Glomerular endothelial cell (primary cell): ENCODE measurements around the gene UNC13B. TPM values are rescaled to one million over a fixed set of nuclear protein-coding genes. Genes with fewer than 3 reads are reported as not detected.

Experiments
- DNase-seq: peaks from one replicate; pipeline ENCODE4 v3.0.0-alpha.2; 2011; ENCODE audit warnings: low read depth, low spot score; ENCODE audit errors: extremely low read depth
- total RNA-seq: library from RNA; depleted of rRNA; stranded (reverse); fragments of >200 nt; gene quantifications from 2 replicates; pipeline ENCODE4 v1.2.3, GENCODE V29; 2015

Gene UNC13B
- total RNA-seq, 1 donor from 2014 or later: 38.9 TPM

GRCh38 chr9:35415402-35416097 lies 253.7 kb downstream of the UNC13B start:
- DNase-seq: no peak

- DNase-seq: no peak
Measured at GRCh38 chr9:35416098-35416427, 254.3 kb downstream of the UNC13B start.

GRCh38 chr9:35422346-35422745 lies 260.5 kb downstream of the UNC13B start:
- DNase-seq: no peak

- DNase-seq: no peak
Measured at GRCh38 chr9:35422753-35423152, 260.9 kb downstream of the UNC13B start.

- no peak for DNase-seq
Measured at GRCh38 chr9:35423499-35423898, 261.7 kb downstream of the UNC13B start.

- no peak for DNase-seq
Measured at GRCh38 chr9:35424356-35425352, 262.8 kb downstream of the UNC13B start.

GRCh38 chr9:35426627-35427026 lies 264.8 kb downstream of the UNC13B start:
- DNase-seq: no peak

- DNase-seq: no peak
Measured at GRCh38 chr9:35431467-35431866, 269.7 kb downstream of the UNC13B start.

GRCh38 chr9:35432076-35432475 lies 270.3 kb downstream of the UNC13B start:
- no peak for DNase-seq

- no peak for DNase-seq
Measured at GRCh38 chr9:35436933-35437332, 275.1 kb downstream of the UNC13B start.

GRCh38 chr9:35446012-35446411 lies 284.2 kb downstream of the UNC13B start:
- DNase-seq: no peak

GRCh38 chr9:35448496-35448895 lies 286.7 kb downstream of the UNC13B start:
- DNase-seq: no peak

GRCh38 chr9:35452481-35452880 lies 290.7 kb downstream of the UNC13B start:
- no peak for DNase-seq

GRCh38 chr9:35453786-35454185 lies 292.0 kb downstream of the UNC13B start:
- DNase-seq: no peak

Other genes with a start within 250 kb of the UNC13B start
- gene PHF24, start 203.7 kb upstream of the UNC13B start, total RNA-seq: 0.06 TPM in 1 of 2 replicates, not detected in the other
- gene DNAJB5, start 172.3 kb upstream of the UNC13B start, total RNA-seq: 14.1 and 17.6 TPM in 2 replicates
- 317 and 380 TPM in 2 replicates for gene VCP, start 89.4 kb upstream of the UNC13B start, total RNA-seq
- 14.2 and 24.7 TPM in 2 replicates for gene FANCG, start 82.1 kb upstream of the UNC13B start, total RNA-seq
- gene PIGO, start 65.4 kb upstream of the UNC13B start, total RNA-seq: 17.3 and 18.1 TPM in 2 replicates
- 111 and 129 TPM in 2 replicates for gene STOML2, start 58.9 kb upstream of the UNC13B start, total RNA-seq
- 54.5 and 89.8 TPM in 2 replicates for gene ATOSB, start 46.1 kb upstream of the UNC13B start, total RNA-seq